Stimulated activated CD8-positive, alpha-beta memory T cell treated with anti-CD3 and anti-CD28 coated beads, Interleukin-12 subunit alpha, Interleukin-12 subunit beta, amount 100 ng/mL, for 24 hours (primary cell): Measurements from ENCODE around the gene SMIM12.
A peak's percentile ranks its signal among the peaks of the same experiment; 100 is the strongest.

Source experiments
- DNase-seq: peaks from one replicate; pipeline ENCODE4 v3.0.0-alpha.2; 2020; ENCODE audit errors: extremely low read depth

The SMIM12 gene

GRCh38 chr1:34859446-34860200, at the start of gene SMIM12:
SMIM12 (minus strand) TSS chr1:34859749; CDS start chr1:34855977, 3,772 bp downstream.
- DNase-seq, result peak; percentile 80

DNA sequence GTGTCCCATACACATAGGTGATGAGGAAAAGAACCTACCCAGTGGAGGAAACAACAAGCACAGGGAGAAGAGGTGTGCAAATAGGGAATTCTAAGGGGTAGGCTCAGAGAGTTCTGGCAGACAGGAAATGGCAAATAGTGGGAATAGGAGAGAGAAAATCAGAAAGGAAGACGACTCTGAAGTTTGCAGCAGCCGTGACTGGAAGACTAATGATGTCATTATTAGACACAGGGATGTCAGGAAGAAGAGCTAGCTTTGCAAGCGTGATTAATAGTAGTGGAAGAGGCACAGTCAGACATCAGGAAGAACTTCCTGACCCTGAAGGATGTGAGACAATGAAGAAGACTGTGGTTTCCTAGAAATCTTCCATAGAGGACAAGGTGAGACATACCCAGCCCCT, 48.8 kb upstream of the SMIM12 start:
- DNase-seq, result no peak

DNA sequence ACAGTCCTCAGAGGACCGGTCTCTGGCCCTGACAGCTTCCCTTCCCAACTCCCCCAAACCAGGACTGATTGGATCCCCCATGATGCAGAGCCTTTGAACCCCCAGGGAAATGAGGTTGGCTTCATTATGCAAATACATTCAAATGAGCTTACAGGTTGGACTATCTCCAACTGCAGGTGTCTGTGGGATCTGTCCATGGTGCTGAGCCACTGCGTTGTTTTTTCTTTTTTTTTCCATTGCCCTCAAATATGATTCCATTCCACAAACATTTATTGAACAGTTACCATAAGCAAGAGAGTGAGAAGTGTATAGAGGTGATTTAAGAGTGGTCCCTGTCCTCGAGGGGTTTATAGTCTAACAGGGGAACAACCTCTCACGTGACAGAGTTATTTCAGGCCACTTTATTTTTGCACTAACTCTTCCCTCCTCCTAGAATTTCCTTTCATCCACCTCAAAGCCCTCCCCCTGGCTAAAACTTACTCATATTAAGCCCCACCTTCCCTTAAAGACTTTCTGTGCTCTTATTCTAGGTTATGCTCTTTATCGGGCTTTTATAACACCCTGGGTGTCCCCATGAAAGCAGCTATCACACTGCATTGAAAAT, 48.0 kb upstream of the SMIM12 start:
- no peak for DNase-seq

- no peak for DNase-seq
Observed at GRCh38 chr1:34906756-34907155, 47.2 kb upstream of the SMIM12 start.

- DNase-seq, result no peak
Observed at GRCh38 chr1:34906222-34906621, 46.7 kb upstream of the SMIM12 start.

DNA sequence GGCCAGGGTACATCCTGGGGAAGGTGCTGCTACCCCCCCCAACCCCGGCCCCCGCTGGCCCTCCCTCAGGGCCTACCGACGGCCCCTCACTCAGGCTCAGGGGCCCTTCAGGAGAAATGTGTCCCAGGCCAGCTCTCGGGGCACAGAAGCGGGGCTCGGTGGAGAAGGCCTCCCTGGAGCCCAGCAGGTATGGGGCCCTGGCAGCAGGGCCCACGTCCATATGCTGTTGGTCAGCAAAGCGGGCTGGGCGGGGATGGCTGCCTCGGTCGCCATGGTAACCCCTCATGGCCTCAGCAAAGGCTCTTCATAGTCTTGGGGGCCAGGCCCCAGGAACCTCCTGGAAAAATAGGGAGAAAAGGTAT, 45.5 kb upstream of the SMIM12 start:
- no peak for DNase-seq

DNA sequence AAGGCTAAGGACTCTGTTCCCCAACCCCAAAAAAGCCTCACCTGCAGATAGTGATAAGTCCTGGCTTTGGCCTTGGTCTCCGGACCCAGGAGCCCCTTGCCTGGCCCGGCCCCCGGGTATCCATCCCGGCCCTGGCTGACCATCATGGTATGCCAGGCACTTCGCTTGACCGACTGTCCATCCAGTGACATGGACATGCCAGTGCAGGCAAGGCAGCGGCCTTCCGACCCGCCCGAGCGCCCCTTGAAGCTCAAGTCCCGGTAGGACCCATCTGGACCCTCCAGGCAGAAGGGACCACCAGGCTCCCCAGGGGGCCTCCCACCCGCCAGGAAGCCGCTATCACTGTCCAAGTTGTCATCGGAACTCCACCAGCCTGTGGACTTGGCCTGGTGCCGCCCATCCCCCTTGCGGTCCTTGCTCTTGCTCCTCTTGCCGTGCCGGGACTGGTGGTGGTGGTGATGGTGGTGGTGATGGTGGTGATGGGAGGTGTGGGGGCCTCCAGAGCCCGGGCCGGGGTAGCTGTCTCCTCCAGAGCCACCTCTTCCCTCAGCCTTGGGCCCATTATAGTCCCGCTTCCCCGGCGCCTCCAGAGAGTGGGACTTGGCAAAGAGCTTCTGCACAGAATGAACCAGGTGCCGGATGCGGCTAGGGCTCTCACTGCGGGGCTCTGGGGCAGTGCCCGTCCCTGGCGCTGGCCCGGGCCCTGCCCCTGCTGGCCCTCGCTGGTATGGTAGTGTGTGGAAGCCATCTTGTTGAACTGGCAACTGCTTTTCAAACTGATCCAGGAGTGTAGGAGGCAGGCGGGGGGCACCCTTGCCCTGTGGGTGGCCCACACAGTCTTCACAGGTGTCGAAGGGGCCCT, 44.9 kb upstream of the SMIM12 start:
- DNase-seq, result no peak

- DNase-seq, result no peak
Observed at GRCh38 chr1:34901919-34902318, 42.4 kb upstream of the SMIM12 start.

- no peak for DNase-seq
Observed at GRCh38 chr1:34900775-34901502, 41.4 kb upstream of the SMIM12 start.

DNA sequence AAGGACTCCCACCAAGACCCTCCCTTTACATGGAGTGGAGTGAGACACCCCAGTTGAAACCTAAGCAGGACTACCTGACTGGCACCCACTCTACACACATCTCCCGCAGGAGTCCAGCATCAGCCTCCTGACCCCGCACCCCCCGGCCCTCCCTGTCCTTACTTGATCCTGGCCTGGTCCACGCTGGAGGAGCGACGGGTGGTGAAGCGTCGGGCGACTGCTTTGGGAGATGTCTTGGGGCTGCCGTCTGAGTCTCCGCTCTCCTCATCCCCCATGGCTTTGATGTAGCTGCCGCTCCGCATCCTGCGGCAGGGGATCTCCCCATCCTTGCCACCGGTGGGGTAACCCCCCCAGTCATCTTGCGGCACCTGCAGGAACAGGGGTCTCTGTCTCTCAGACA, 40.4 kb upstream of the SMIM12 start:
- DNase-seq, result no peak

GRCh38 chr1:34899471-34899870, 39.9 kb upstream of the SMIM12 start:
- DNase-seq, result no peak

GRCh38 chr1:34898330-34898761, 38.8 kb upstream of the SMIM12 start:
- DNase-seq, result no peak

GRCh38 chr1:34896612-34897011, 37.1 kb upstream of the SMIM12 start:
- no peak for DNase-seq

- DNase-seq, result no peak
Observed at GRCh38 chr1:34889705-34890104, 30.2 kb upstream of the SMIM12 start.

- DNase-seq, result no peak
Observed at GRCh38 chr1:34887593-34887992, 28.0 kb upstream of the SMIM12 start.

DNA sequence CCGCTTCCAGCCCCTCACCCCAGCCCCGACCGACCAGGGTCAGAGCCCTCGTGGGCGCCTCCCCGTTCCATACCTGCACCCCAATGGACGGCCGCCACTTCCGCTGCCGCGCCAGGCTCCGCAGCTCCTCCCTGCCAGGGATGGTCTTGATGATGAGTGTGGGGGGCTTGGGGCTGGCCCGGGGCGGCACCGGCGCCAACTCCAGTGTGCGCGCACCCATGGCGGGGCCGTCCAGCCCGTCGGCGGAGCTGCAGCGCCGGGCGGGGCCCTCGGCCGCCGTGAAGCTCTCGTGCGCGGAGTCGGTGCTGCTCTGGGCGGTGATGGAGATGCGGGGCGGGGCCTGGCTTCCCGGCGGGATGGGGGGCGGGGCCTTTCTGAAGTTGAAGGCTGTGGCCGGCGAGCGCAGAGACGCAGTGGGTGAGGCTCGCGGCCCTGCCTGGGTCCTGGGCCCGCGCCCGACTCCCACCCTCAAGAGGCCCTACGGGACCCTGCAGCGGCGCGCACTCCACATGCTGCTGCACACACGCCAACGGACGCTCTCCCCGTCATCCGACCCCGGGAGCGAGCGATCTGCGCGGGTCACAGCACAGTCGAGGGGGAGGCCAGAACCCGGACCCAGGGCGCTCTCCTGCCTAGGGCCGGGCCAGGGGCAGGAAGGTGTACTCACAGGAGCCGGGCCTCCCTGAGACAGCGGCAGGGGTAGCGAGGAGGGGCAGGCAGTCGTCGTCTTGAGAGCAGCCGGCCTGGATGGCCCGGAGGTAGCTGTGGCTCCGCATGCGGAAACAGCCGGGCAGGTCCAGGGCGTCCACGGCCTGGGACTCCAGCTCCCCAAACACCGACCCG, 26.1 kb upstream of the SMIM12 start:
- no peak for DNase-seq

DNA sequence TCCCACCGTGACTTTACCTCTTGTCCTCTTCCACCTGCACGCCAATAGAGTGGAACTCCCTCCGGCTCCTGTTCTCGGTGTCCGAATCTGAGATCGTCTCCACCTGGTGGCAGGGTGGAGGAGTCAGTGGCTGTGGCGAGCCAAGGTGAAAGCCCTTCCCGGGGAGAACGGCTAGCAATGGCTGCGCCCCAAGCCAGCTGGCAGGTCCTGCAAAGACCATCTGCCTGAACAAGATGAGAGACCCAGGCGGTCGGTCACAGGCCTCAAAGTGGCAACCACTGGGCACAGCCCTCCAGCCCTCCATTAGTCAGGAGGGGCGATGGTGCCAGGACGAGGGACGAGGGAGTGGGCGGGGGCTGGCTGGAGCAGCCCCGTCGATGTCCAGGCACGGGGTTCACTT, 25.4 kb upstream of the SMIM12 start:
- no peak for DNase-seq

DNA sequence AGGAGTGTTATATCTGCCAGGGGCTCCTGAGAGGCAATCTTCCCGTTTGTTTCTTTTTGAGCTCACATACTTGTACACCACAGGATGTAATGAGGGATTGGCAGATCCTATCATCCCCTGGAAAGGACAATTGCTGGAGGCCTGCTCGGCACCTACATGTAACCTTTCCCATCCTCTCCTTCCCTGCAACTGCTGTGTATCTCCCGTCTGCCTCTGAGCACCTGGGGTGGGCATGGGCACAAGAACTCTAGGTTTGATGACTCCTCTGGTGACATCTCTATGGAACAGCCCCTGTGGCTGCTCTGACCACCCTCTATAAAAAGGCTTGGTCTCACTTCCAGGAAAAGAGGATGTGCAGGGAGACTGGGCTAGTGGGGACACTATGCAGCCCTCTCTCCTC, 25.0 kb upstream of the SMIM12 start:
- no peak for DNase-seq

DNA sequence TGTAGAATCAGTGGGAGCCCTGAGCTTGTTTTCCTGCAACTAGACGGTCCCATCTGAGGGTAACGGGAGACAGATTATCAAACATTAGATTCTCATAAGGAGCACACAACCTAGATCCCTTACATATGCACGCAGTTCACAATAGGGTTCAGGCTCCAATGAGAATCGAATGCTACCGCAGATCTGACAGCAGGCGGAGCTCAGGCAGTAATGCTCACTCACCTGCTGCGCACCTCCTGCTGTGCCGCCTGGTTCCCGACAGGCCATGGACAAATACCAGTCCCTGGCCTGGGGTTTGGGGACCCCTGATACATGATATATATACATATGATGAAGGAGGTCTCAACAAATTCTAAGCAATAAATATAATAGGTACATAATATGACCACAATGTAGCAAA, 19.7 kb upstream of the SMIM12 start:
- no peak for DNase-seq

DNA sequence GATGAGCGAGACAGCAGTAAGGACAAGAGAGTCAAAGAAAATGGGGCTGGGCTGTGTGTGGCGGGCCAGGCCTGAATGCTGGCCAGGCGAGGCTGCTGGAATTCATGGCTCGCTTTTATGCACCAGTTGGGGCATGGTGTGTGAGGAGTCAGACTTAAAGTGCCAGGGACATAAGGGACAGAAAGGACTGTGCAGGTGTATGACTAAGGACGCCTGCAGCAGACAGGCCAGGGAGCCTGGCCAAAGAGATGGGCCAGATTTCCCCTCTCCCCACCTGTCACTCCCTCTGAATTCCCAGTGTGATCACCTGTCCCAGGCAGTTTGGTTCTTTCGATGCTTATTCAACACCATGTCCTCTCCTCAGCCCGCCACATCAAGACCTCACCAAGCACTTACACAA, 16.9 kb upstream of the SMIM12 start:
- no peak for DNase-seq

DNA sequence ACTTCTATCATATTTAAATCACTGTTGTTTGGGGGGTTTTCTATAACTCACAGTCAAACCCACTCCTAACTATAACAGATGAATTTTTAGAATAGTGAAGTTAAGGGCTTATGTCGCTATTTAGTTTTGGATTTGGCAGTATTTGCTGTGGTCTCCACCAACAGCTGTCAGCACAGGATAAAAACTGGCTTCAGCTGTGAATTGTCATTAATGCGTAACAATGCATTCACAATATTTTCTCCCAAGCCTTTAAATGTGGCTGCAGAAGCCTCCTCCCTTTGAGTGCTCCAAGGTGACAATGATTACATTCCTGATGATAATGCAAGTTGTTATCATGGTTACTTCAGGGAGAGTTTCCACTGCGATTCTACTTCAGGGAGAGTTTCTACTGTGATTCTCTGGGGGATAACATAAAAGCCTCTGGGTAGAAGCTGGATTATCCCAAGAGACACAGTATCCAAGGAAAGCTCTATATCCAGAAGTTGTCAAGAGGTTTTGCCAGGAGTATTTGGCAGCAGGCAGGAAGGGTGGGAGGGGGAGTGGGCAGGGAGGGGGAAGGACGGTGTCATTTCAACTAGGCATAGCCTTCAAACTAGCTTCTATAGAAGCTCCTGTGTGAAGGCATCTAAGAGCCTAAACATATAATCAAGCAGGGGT, 14.9 kb upstream of the SMIM12 start:
- DNase-seq, result no peak
